HEK293 (cell line): ENCODE data around the gene KCTD21.
A peak's percentile ranks its signal among the peaks of the same experiment; 100 is the strongest.

Experiments
- HOXD13 ChIP-seq: sonication (generic); formaldehyde crosslinking; IDR thresholded peaks from 2 replicates; pipeline ENCODE4 v1.8.0; 2022; ENCODE audit warnings: missing genetic modification reagents, borderline replicate concordance
- INSM2 ChIP-seq: fragments of 450-650 bp; formaldehyde crosslinking; IDR thresholded peaks from 2 replicates; pipeline ENCODE4 v1.5.1; 2016; ENCODE audit warnings: missing biosample characterization, missing genetic modification characterization
- SP2 ChIP-seq: fragments of 450-650 bp; formaldehyde crosslinking; IDR thresholded peaks from 2 replicates; pipeline ENCODE4 v1.5.1; 2016; ENCODE audit warnings: missing biosample characterization, missing genetic modification characterization
- SP3 ChIP-seq: fragments of 450-650 bp; formaldehyde crosslinking; IDR thresholded peaks from 2 replicates; pipeline ENCODE4 v1.5.1; 2016; ENCODE audit warnings: missing biosample characterization, missing genetic modification characterization
- TRIM28 ChIP-seq: IDR thresholded peaks from 2 replicates; pipeline ENCODE4 v1.6.1; 2011; ENCODE audit warnings: low read length, control low read depth, borderline replicate concordance
- YY1 ChIP-seq: fragments of 450-650 bp; formaldehyde crosslinking; IDR thresholded peaks from 2 replicates; pipeline ENCODE4 v1.5.1; 2018; ENCODE audit warnings: missing biosample characterization, missing genetic modification characterization
- YY2 ChIP-seq: fragments of 450-650 bp; formaldehyde crosslinking; IDR thresholded peaks from 2 replicates; pipeline ENCODE4 v1.5.1; 2016; ENCODE audit warnings: missing biosample characterization, missing genetic modification characterization
- ZBTB11 ChIP-seq: fragments of 450-650 bp; formaldehyde crosslinking; conservative IDR thresholded peaks from 2 replicates; pipeline ENCODE4 v1.5.1; 2016; ENCODE audit warnings: low read depth, missing biosample characterization, missing genetic modification characterization
- ZBTB26 ChIP-seq: fragments of 450-650 bp; formaldehyde crosslinking; optimal IDR thresholded peaks from 2 replicates; pipeline ENCODE3; 2016; ENCODE audit warnings: missing biosample characterization, mild to moderate bottlenecking, missing genetic modification characterization
- ZFP3 ChIP-seq: fragments of 450-650 bp; formaldehyde crosslinking; IDR thresholded peaks from 2 replicates; pipeline ENCODE4 v1.5.1; 2016; ENCODE audit warnings: low read depth, missing biosample characterization, missing genetic modification characterization
- ZNF10 ChIP-seq: fragments of 450-650 bp; formaldehyde crosslinking; IDR thresholded peaks from 2 replicates; pipeline ENCODE4 v1.5.1; 2017; ENCODE audit warnings: missing biosample characterization, missing genetic modification characterization
- ZNF114 ChIP-seq: fragments of 450-650 bp; formaldehyde crosslinking; IDR thresholded peaks from 2 replicates; pipeline ENCODE4 v1.5.0; 2017; ENCODE audit warnings: missing biosample characterization, missing genetic modification characterization
- ZNF18 ChIP-seq: fragments of 450-650 bp; formaldehyde crosslinking; IDR thresholded peaks from 2 replicates; pipeline ENCODE4 v1.5.1; 2016; ENCODE audit warnings: missing biosample characterization, missing genetic modification characterization
- ZNF354C ChIP-seq: fragments of 450-650 bp; formaldehyde crosslinking; IDR thresholded peaks from 2 replicates; pipeline ENCODE4 v1.5.1; 2016; ENCODE audit warnings: missing biosample characterization, missing genetic modification characterization, low read depth, borderline replicate concordance
- ZNF366 ChIP-seq: fragments of 450-650 bp; formaldehyde crosslinking; conservative IDR thresholded peaks from 2 replicates; pipeline ENCODE4 v1.5.1; 2016; ENCODE audit warnings: missing biosample characterization, missing genetic modification characterization
- ZNF488 ChIP-seq: fragments of 450-650 bp; formaldehyde crosslinking; IDR thresholded peaks from 2 replicates; pipeline ENCODE4 v1.5.1; 2016; ENCODE audit warnings: missing biosample characterization, missing genetic modification characterization
- ZNF501 ChIP-seq: fragments of 450-650 bp; formaldehyde crosslinking; IDR thresholded peaks from 2 replicates; pipeline ENCODE4 v1.5.1; 2016; ENCODE audit warnings: missing biosample characterization, missing genetic modification characterization
- ZNF529 ChIP-seq: fragments of 450-650 bp; formaldehyde crosslinking; IDR thresholded peaks from 2 replicates; pipeline ENCODE4 v1.5.1; 2017; ENCODE audit warnings: missing genetic modification characterization, missing biosample characterization; ENCODE audit not compliant: insufficient replicate concordance
- ZNF623 ChIP-seq: fragments of 450-650 bp; formaldehyde crosslinking; IDR thresholded peaks from 2 replicates; pipeline ENCODE4 v1.5.1; 2016; ENCODE audit warnings: missing biosample characterization, missing genetic modification characterization
- ZNF629 ChIP-seq: fragments of 450-650 bp; formaldehyde crosslinking; IDR thresholded peaks from 2 replicates; pipeline ENCODE4 v1.5.1; 2017; ENCODE audit warnings: missing biosample characterization, missing genetic modification characterization
- ZNF639 ChIP-seq: fragments of 450-650 bp; formaldehyde crosslinking; IDR thresholded peaks from 2 replicates; pipeline ENCODE4 v1.5.1; 2016; ENCODE audit warnings: missing biosample characterization, missing genetic modification characterization
- ZNF768 ChIP-seq: fragments of 450-650 bp; formaldehyde crosslinking; IDR thresholded peaks from 2 replicates; pipeline ENCODE4 v1.5.1; 2018; ENCODE audit warnings: missing biosample characterization, mild to moderate bottlenecking, missing genetic modification characterization
- ZNF785 ChIP-seq: fragments of 450-650 bp; formaldehyde crosslinking; IDR thresholded peaks from 2 replicates; pipeline ENCODE4 v1.5.1; 2016; ENCODE audit warnings: missing biosample characterization, missing genetic modification characterization
- ZXDB ChIP-seq: fragments of 450-650 bp; formaldehyde crosslinking; IDR thresholded peaks from 2 replicates; pipeline ENCODE4 v1.5.1; 2016; ENCODE audit warnings: missing biosample characterization, missing genetic modification characterization

Gene KCTD21

GRCh38 chr11:78139422-78140391 lies 48.7 kb downstream of the KCTD21 start, which contains the start of gene ALG8 (continued):
- TF ChIP-seq ZNF18 (tag by site-specific recombination) = 0 out of 2 replicates have a peak, but pooled peaks have one; percentile 33
- no peak for TF ChIP-seq ZNF785 (tag by site-specific recombination)
- TF ChIP-seq ZNF639 (tag by site-specific recombination) = no peak; the same call in 1 of the 2 replicates
- TF ChIP-seq ZNF768 = no peak
- peak; percentile 90 for TF ChIP-seq YY2
- no peak for TF ChIP-seq ZNF354C (tag by site-specific recombination)
- TF ChIP-seq INSM2 (tag by site-specific recombination) = no peak
- peak; percentile 74 for TF ChIP-seq ZFP3 (tag by site-specific recombination)
- TF ChIP-seq ZBTB11 (tag by site-specific recombination) = peak; percentile 65
- TF ChIP-seq SP2 = peak; percentile 75
- TF ChIP-seq ZXDB (tag by site-specific recombination) = peak; percentile 75
- no peak for TF ChIP-seq ZNF114 (tag by site-specific recombination)
- TF ChIP-seq TRIM28 = 0 out of 2 replicates have a peak, but pooled peaks have one; percentile 35
- no peak for TF ChIP-seq ZNF629
- TF ChIP-seq ZNF623 = 0 out of 2 replicates have a peak, but pooled peaks have one; percentile 12
- 0 out of 2 replicates have a peak, but pooled peaks have one; percentile 40 for TF ChIP-seq SP3
- no peak for TF ChIP-seq ZNF488 (tag by site-specific recombination)
- no peak for TF ChIP-seq ZNF366 (tag by site-specific recombination)
- 0 out of 2 replicates have a peak, but pooled peaks have one; percentile 11 for TF ChIP-seq ZNF10 (tag by site-specific recombination)
- TF ChIP-seq ZNF529 (tag by site-specific recombination) = no peak
- peak; percentile 18; the same call in 1 of the 2 replicates for TF ChIP-seq ZNF501 (tag by site-specific recombination)
- TF ChIP-seq YY1 = peak; percentile 94
- TF ChIP-seq ZBTB26 (tag by site-specific recombination) = peak; percentile 77
- 0 out of 2 replicates have a peak, but pooled peaks have one; percentile 34 for TF ChIP-seq HOXD13 (CRISPR knock-in tag)
